Erythroblast (primary cell): ENCODE results near the gene SLC37A2.

Source experiments
- GATA1 ChIP-seq: IDR thresholded peaks from 2 replicates; pipeline ENCODE4 v1.6.1; 2011; ENCODE audit warnings: low read depth, mild to moderate bottlenecking, control low read depth, low read length, moderate library complexity
- POLR2A ChIP-seq: IDR thresholded peaks from 2 replicates; pipeline ENCODE4 v1.6.1; 2011; ENCODE audit warnings: mild to moderate bottlenecking, low read length

GRCh38 chr11:125075242-125075625 lies 12.1 kb downstream of the SLC37A2 start:
- TF ChIP-seq POLR2A = no peak
- no peak for TF ChIP-seq GATA1
